Hippocampal formation (tissue), 2 donors: ENCODE measurements around the gene PAX5.
A peak's percentile ranks its signal among the peaks of the same experiment; 100 is the strongest.
"Not testable (repeated sequence)": the region's sequence is repeated elsewhere in the genome, so short reads cannot be mapped to it uniquely, and the experiment has no call there.

ENCODE experiments used
- DNase-seq, 2 donors: peaks; one replicate each; lab custom pipeline; 2025; lab: John Stamatoyannopoulos, UW

The PAX5 gene

GRCh38 chr9:37033682-37034304 lies at the start of gene PAX5:
Gene PAX5 (minus strand): TSS chr9:37034268. CDS start chr9:37034031, 237 bp downstream.
- DNase-seq: no peak

- DNase-seq: no peak
These were observed 49.6 kb upstream of the PAX5 start for GRCh38 chr9:37083654-37084053.

- DNase-seq: no peak
These were observed 48.2 kb upstream of the PAX5 start for GRCh38 chr9:37082214-37082765.

- not testable (repeated sequence) for DNase-seq
These were observed 47.4 kb upstream of the PAX5 start for GRCh38 chr9:37081507-37081906.

- peak in 1 of 2 donors; percentile 37 for DNase-seq
These were observed 46.1 kb upstream of the PAX5 start for GRCh38 chr9:37080165-37080628.

- peak; percentile 88 to 95 for DNase-seq
These were observed 45.5 kb upstream of the PAX5 start for GRCh38 chr9:37079370-37080164.

GRCh38 chr9:37074790-37075189 lies 40.7 kb upstream of the PAX5 start:
- DNase-seq: not testable (repeated sequence)

- DNase-seq: no peak
These were observed 32.2 kb upstream of the PAX5 start for GRCh38 chr9:37066139-37066725.

GRCh38 chr9:37062336-37062735 lies 28.3 kb upstream of the PAX5 start:
- DNase-seq: no peak

- no peak for DNase-seq
These were observed 27.7 kb upstream of the PAX5 start for GRCh38 chr9:37061768-37062167.

- DNase-seq: no peak
These were observed 26.8 kb upstream of the PAX5 start for GRCh38 chr9:37060833-37061232.

- no peak for DNase-seq
These were observed 22.2 kb upstream of the PAX5 start for GRCh38 chr9:37056046-37056920.

GRCh38 chr9:37054363-37054720 lies 20.3 kb upstream of the PAX5 start:
- not testable (repeated sequence) for DNase-seq

GRCh38 chr9:37053684-37054362 lies 19.8 kb upstream of the PAX5 start:
- no peak for DNase-seq

- no peak for DNase-seq
These were observed 12.6 kb upstream of the PAX5 start for GRCh38 chr9:37046683-37047082.

GRCh38 chr9:37042421-37042820 lies 8.4 kb upstream of the PAX5 start:
- DNase-seq: no peak

- no peak for DNase-seq
These were observed 6.5 kb upstream of the PAX5 start for GRCh38 chr9:37040508-37041127.

- DNase-seq: no peak
These were observed 4.9 kb upstream of the PAX5 start for GRCh38 chr9:37038943-37039464.

- DNase-seq: no peak
These were observed 4.4 kb upstream of the PAX5 start for GRCh38 chr9:37038302-37038942.
